ENCODE data around the gene LSAMP. TPM values are rescaled to one million over a fixed set of nuclear protein-coding genes. Genes with fewer than 3 reads are reported as not detected.
"Not testable (repeated sequence)": the region's sequence is repeated elsewhere in the genome, so short reads cannot be mapped to it uniquely, and the experiment has no call there.

The LSAMP gene
- total and polyA plus RNA-seq, 2 experiments from 2014 or later: 2.0 to 2.9 TPM

GRCh38 chr3:115845986-115846385 lies 599.3 kb downstream of the LSAMP start:
- no peaks in the 10 kb centered on the region for H3K79me2 ChIP-seq (replicated peaks; ENCODE audit: insufficient read depth)
- H2AFZ ChIP-seq: no peak overlapping the region
- no peaks in the 10 kb centered on the region for H3K27me3 ChIP-seq (ENCODE audit: insufficient read depth)
- H3K4me1 ChIP-seq (ENCODE audit: insufficient read depth): peaks cover 14% of the 10 kb centered on the region
- H3K27me3 Mint-ChIP-seq (ENCODE audit: insufficient read depth, low read depth, poor library complexity): peaks cover 2% of the 10 kb centered on the region
- no peak for ATAC-seq
- H3K27ac Mint-ChIP-seq: no peak overlapping the region
- no peak overlapping the region for H3K4me3 ChIP-seq
- H3F3A ChIP-seq (replicated peaks; ENCODE audit: low read depth): no peaks in the 10 kb centered on the region
- TF ChIP-seq ZNF114 (CRISPR knock-in tag; IDR thresholded peaks at IDR 0.05) (no peak), STAT1 (IDR thresholded peaks at IDR 0.05; ENCODE audit: unreplicated experiment) (no peak), CTCF (conservative IDR thresholded peaks at IDR 0.05; ENCODE audit: low read depth in 2 of 2) (no peak)
- TF ChIP-seq, protein P1, sequence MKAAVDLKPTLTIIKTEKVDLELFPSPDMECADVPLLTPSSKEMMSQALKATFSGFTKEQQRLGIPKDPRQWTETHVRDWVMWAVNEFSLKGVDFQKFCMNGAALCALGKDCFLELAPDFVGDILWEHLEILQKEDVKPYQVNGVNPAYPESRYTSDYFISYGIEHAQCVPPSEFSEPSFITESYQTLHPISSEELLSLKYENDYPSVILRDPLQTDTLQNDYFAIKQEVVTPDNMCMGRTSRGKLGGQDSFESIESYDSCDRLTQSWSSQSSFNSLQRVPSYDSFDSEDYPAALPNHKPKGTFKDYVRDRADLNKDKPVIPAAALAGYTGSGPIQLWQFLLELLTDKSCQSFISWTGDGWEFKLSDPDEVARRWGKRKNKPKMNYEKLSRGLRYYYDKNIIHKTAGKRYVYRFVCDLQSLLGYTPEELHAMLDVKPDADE (IDR thresholded peaks at IDR 0.05): no peak
- no peaks in the 10 kb centered on the region for H3K9me2 ChIP-seq (ENCODE audit: insufficient read depth)
- H3K4me2 ChIP-seq: no peak overlapping the region
- H3K9me3 Mint-ChIP-seq: no peaks in the 10 kb centered on the region
- no peak overlapping the region for H3K4me3 Mint-ChIP-seq
- H3K36me3 ChIP-seq (ENCODE audit: insufficient read depth): no peaks in the 10 kb centered on the region
- no peaks in the 10 kb centered on the region for H4K20me1 ChIP-seq (replicated peaks; ENCODE audit: insufficient read depth)
- no peak overlapping the region for H3K27ac ChIP-seq (ENCODE audit: low read depth)
- no peaks in the 10 kb centered on the region for H3K36me3 Mint-ChIP-seq (ENCODE audit: low read depth)
- no peak for DNase-seq (ENCODE audit: low spot score)
- H3K4me1 Mint-ChIP-seq: peaks cover 12% of the 10 kb centered on the region; the same call in 2 of the 3 replicates

DNA sequence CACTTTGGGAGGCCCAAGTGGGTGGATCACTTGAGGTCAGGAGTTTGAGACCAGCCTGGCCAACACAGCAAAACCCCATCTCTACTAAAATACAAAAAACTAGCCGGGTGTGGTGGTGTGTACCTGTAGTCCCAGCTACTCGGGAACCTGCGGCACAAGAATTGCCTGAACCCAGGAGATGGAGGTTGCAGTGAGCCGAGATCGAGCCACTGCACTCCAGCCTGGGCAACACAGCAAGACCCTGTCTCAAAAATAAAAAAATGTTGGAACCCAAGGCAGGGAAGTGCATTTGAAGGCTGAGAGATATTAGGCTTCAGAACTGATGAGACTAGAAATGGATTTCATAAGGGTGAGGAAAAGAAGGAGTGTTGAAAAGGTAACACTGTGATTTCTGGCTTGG lies 600.6 kb downstream of the LSAMP start:
- H3K27ac Mint-ChIP-seq; H3K79me2 ChIP-seq (replicated peaks; ENCODE audit: insufficient read depth); H4K20me1 ChIP-seq (replicated peaks; ENCODE audit: insufficient read depth); H3K4me3 Mint-ChIP-seq; H3K4me2 ChIP-seq; H2AFZ ChIP-seq; H3K9me2 ChIP-seq (ENCODE audit: insufficient read depth); DNase-seq (ENCODE audit: low spot score); H3K36me3 ChIP-seq (ENCODE audit: insufficient read depth); H3K27me3 ChIP-seq (ENCODE audit: insufficient read depth); H3K27ac ChIP-seq (ENCODE audit: low read depth); ATAC-seq; H3K27me3 Mint-ChIP-seq (ENCODE audit: insufficient read depth, low read depth, poor library complexity); H3F3A ChIP-seq (replicated peaks; ENCODE audit: low read depth); H3K4me3 ChIP-seq; H3K36me3 Mint-ChIP-seq (ENCODE audit: low read depth); H3K9me3 Mint-ChIP-seq: not testable (repeated sequence)
- peaks cover 14% of the 10 kb centered on the region for H3K4me1 ChIP-seq (ENCODE audit: insufficient read depth)
- H3K4me1 Mint-ChIP-seq: peaks cover 12% of the 10 kb centered on the region; the same call in 2 of the 3 replicates

DNA sequence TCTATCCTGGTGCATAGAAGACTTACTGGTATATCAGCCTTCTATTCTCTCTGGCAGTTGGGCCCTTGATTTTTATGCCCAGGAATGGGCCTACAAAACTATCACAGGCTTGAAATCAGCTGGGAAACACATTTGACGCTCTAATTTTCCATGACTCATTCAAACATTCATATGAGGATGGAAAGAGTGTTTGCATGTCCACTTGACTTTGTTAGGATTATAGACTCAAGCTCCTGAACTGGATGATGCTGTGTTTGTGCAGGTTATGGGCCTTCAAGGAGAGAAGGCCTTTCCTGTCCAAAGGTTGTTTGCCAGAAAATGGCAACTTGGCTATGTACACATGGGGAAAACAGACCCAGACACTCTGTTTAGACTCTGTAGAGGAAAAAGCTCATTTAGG lies 602.1 kb downstream of the LSAMP start:
- no peak overlapping the region for H2AFZ ChIP-seq
- no peaks in the 10 kb centered on the region for H3K9me3 Mint-ChIP-seq
- DNase-seq (ENCODE audit: low spot score): no peak
- peaks cover 2% of the 10 kb centered on the region for H3K27me3 Mint-ChIP-seq (ENCODE audit: insufficient read depth, low read depth, poor library complexity)
- H3K27me3 ChIP-seq (ENCODE audit: insufficient read depth): no peaks in the 10 kb centered on the region
- H3K79me2 ChIP-seq (replicated peaks; ENCODE audit: insufficient read depth): no peaks in the 10 kb centered on the region
- H3K4me2 ChIP-seq: no peak overlapping the region
- peaks cover 19% of the 10 kb centered on the region for H3K4me1 Mint-ChIP-seq
- H3F3A ChIP-seq (replicated peaks; ENCODE audit: low read depth): no peaks in the 10 kb centered on the region
- H3K4me3 Mint-ChIP-seq: no peak overlapping the region
- no peaks in the 10 kb centered on the region for H3K36me3 Mint-ChIP-seq (ENCODE audit: low read depth)
- ATAC-seq: no peak
- no peaks in the 10 kb centered on the region for H3K9me2 ChIP-seq (ENCODE audit: insufficient read depth)
- H3K36me3 ChIP-seq (ENCODE audit: insufficient read depth): no peaks in the 10 kb centered on the region
- no peak overlapping the region for H3K27ac ChIP-seq (ENCODE audit: low read depth)
- no peak overlapping the region for H3K27ac Mint-ChIP-seq
- H3K4me1 ChIP-seq (ENCODE audit: insufficient read depth): peaks cover 8% of the 10 kb centered on the region
- H4K20me1 ChIP-seq (replicated peaks; ENCODE audit: insufficient read depth): no peaks in the 10 kb centered on the region
- no peak overlapping the region for H3K4me3 ChIP-seq
- TF ChIP-seq CREB1 (CRISPR knock-in tag; IDR thresholded peaks at IDR 0.05; ENCODE audit: low read depth): no peak
- no peak for TF ChIP-seq POLR2AphosphoS5 (IDR thresholded peaks at IDR 0.05; ENCODE audit: low read depth)
- TF ChIP-seq NANOG (IDR thresholded peaks at IDR 0.05; ENCODE audit: borderline replicate concordance): no peak
- TF ChIP-seq JUNB (IDR thresholded peaks at IDR 0.05; ENCODE audit: unreplicated experiment): no peak
- TF ChIP-seq, protein P2, sequence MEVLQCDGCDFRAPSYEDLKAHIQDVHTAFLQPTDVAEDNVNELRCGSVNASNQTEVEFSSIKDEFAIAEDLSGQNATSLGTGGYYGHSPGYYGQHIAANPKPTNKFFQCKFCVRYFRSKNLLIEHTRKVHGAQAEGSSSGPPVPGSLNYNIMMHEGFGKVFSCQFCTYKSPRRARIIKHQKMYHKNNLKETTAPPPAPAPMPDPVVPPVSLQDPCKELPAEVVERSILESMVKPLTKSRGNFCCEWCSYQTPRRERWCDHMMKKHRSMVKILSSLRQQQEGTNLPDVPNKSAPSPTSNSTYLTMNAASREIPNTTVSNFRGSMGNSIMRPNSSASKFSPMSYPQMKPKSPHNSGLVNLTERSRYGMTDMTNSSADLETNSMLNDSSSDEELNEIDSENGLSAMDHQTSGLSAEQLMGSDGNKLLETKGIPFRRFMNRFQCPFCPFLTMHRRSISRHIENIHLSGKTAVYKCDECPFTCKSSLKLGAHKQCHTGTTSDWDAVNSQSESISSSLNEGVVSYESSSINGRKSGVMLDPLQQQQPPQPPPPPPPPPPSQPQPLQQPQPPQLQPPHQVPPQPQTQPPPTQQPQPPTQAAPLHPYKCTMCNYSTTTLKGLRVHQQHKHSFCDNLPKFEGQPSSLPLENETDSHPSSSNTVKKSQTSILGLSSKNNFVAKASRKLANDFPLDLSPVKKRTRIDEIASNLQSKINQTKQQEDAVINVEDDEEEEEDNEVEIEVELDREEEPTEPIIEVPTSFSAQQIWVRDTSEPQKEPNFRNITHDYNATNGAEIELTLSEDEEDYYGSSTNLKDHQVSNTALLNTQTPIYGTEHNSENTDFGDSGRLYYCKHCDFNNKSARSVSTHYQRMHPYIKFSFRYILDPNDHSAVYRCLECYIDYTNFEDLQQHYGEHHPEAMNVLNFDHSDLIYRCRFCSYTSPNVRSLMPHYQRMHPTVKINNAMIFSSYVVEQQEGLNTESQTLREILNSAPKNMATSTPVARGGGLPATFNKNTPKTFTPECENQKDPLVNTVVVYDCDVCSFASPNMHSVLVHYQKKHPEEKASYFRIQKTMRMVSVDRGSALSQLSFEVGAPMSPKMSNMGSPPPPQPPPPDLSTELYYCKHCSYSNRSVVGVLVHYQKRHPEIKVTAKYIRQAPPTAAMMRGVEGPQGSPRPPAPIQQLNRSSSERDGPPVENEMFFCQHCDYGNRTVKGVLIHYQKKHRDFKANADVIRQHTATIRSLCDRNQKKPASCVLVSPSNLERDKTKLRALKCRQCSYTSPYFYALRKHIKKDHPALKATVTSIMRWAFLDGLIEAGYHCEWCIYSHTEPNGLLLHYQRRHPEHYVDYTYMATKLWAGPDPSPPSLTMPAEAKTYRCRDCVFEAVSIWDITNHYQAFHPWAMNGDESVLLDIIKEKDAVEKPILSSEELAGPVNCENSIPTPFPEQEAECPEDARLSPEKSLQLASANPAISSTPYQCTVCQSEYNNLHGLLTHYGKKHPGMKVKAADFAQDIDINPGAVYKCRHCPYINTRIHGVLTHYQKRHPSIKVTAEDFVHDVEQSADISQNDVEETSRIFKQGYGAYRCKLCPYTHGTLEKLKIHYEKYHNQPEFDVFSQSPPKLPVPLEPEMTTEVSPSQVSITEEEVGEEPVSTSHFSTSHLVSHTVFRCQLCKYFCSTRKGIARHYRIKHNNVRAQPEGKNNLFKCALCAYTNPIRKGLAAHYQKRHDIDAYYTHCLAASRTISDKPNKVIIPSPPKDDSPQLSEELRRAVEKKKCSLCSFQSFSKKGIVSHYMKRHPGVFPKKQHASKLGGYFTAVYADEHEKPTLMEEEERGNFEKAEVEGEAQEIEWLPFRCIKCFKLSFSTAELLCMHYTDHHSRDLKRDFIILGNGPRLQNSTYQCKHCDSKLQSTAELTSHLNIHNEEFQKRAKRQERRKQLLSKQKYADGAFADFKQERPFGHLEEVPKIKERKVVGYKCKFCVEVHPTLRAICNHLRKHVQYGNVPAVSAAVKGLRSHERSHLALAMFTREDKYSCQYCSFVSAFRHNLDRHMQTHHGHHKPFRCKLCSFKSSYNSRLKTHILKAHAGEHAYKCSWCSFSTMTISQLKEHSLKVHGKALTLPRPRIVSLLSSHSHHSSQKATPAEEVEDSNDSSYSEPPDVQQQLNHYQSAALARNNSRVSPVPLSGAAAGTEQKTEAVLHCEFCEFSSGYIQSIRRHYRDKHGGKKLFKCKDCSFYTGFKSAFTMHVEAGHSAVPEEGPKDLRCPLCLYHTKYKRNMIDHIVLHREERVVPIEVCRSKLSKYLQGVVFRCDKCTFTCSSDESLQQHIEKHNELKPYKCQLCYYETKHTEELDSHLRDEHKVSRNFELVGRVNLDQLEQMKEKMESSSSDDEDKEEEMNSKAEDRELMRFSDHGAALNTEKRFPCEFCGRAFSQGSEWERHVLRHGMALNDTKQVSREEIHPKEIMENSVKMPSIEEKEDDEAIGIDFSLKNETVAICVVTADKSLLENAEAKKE (CRISPR knock-in tag; IDR thresholded peaks at IDR 0.05): no peak
